A673 (cell line): ENCODE data around the gene CEP78.

ENCODE experiments used
- CTCF ChIP-seq: fragments of 300-800, 200-600 bp; sonication (generic); conservative IDR thresholded peaks from 2 replicates; pipeline ENCODE4 v1.5.1; 2017; ENCODE audit warnings: low read depth, mild to moderate bottlenecking, antibody characterized with exemption, low read length, moderate library complexity, mixed read lengths
- EZH2 ChIP-seq: fragments of 200-600 bp; sonication (generic); IDR thresholded peaks from 2 replicates; pipeline ENCODE4 v1.6.1; 2017; ENCODE audit warnings: borderline replicate concordance, low read depth, mild to moderate bottlenecking, mixed read lengths, antibody characterized with exemption, low read length; ENCODE audit not compliant: poor library complexity, severe bottlenecking

- TF ChIP-seq CTCF (no peak), EZH2 (no peak)
Measured at GRCh38 chr9:78320875-78321496, 85.1 kb downstream of the CEP78 start.
